H1 (cell line): ENCODE results near the gene CDH11. TPM values are rescaled to one million over a fixed set of nuclear protein-coding genes. Genes with fewer than 3 reads are reported as not detected.

Source experiments
- CTCF ChIA-PET: fragments of 300-600 bp; sonication (Branson Sonifier 250); formaldehyde crosslinking; loops from one replicate; lab custom pipeline; 2021; ENCODE audit not compliant: partially characterized antibody; lab: Charles Lee
- POLR2A ChIA-PET: fragments of 300-600 bp; sonication (Branson Sonifier 250); formaldehyde crosslinking; loops from one replicate; lab custom pipeline; 2021; ENCODE audit warnings: inconsistent platforms; ENCODE audit not compliant: partially characterized antibody; lab: Charles Lee
- DNase-seq, 2 experiments: peaks; one replicate each; pipeline versions ENCODE4 v3.0.0 to v3.0.0-alpha.2; 2010 to 2022; ENCODE audit warnings: low spot score in 2 of 2, low read depth in 1 of 2, mixed read lengths in 1 of 2
- FAIRE-seq: peaks from 2 replicates; lab custom pipeline; 2011; peaks lifted over from hg19 to GRCh38; lab: Jason Lieb, UNC
- H2AFZ ChIP-seq: 2 replicates; pipeline ENCODE4 v1.8.1; 2012; ENCODE audit warnings: low read length, inconsistent platforms
- H2AK5ac ChIP-seq: 2 replicates; pipeline ENCODE4 v1.6.1; 2013; ENCODE audit warnings: low read depth, low read length
- H2BK120ac ChIP-seq: replicated peaks from 2 replicates; pipeline ENCODE3; 2013; ENCODE audit warnings: low read depth, low read length, inconsistent platforms
- H2BK12ac ChIP-seq: 2 replicates; pipeline ENCODE4 v1.6.1; 2013; ENCODE audit warnings: low read depth, low read length
- H2BK15ac ChIP-seq: 2 replicates; pipeline ENCODE4 v1.6.1; 2013; ENCODE audit warnings: low read length
- H2BK20ac ChIP-seq: 2 replicates; pipeline ENCODE4 v1.6.1; 2013; ENCODE audit warnings: low read length
- H2BK5ac ChIP-seq: 2 replicates; pipeline ENCODE4 v1.6.1; 2013; ENCODE audit warnings: low read depth, low read length
- H3K14ac ChIP-seq: 2 replicates; pipeline ENCODE4 v1.6.1; 2013; ENCODE audit warnings: inconsistent platforms; ENCODE audit not compliant: insufficient read length
- H3K18ac ChIP-seq: 2 replicates; pipeline ENCODE4 v1.6.1; 2013; ENCODE audit warnings: low read length; ENCODE audit errors: extremely low read depth
- H3K23ac ChIP-seq: 2 replicates; pipeline ENCODE4 v1.6.1; 2013; ENCODE audit warnings: inconsistent platforms; ENCODE audit not compliant: insufficient read length
- H3K23me2 ChIP-seq: 2 replicates; pipeline ENCODE4 v1.6.1; 2013; ENCODE audit warnings: low read depth, low read length
- H3K27ac ChIP-seq: 2 replicates; pipeline ENCODE4 v1.6.1; 2011; ENCODE audit warnings: low read depth, low read length, inconsistent platforms
- H3K27me3 ChIP-seq, 4 experiments: replicated peaks in 1 of 4; 1 replicate in 1 of 4; 2 replicates in 3 of 4; pipeline versions ENCODE4 v1.6.1 to v1.8.1; 2011 to 2013; ENCODE audit warnings: low read length in 3 of 4, mild to moderate bottlenecking in 3 of 4, inconsistent platforms in 2 of 4, mixed read lengths in 2 of 4, moderate library complexity in 1 of 4; ENCODE audit not compliant: control insufficient read depth in 3 of 4, insufficient read depth in 3 of 4; ENCODE audit errors: extremely low read depth in 1 of 4
- H3K36me3 ChIP-seq, 4 experiments: 2 replicates each; pipeline versions ENCODE4 v1.6.1 to v1.8.1; 2011 to 2013; ENCODE audit warnings: mild to moderate bottlenecking in 4 of 4, low read length in 3 of 4, moderate library complexity in 2 of 4, control low read depth in 1 of 4, inconsistent platforms in 1 of 4; ENCODE audit not compliant: insufficient read depth in 4 of 4, control insufficient read depth in 2 of 4
- H3K4ac ChIP-seq: replicated peaks from 2 replicates; pipeline ENCODE3; 2013; ENCODE audit warnings: low read length, low read depth, mixed read lengths, inconsistent platforms; ENCODE audit not compliant: insufficient read length
- H3K4me1 ChIP-seq, 4 experiments: replicated peaks in 1 of 4; 1 replicate in 1 of 4; 2 replicates in 3 of 4; pipeline versions ENCODE4 v1.6.1 to v1.8.1; 2011 to 2013; ENCODE audit warnings: low read length in 3 of 4, inconsistent platforms in 2 of 4, mixed read lengths in 1 of 4; ENCODE audit not compliant: insufficient read depth in 4 of 4, control insufficient read depth in 3 of 4
- H3K4me2 ChIP-seq, 2 experiments: 2 replicates each; pipeline versions ENCODE4 v1.6.1 to v1.8.1; 2011 to 2013; ENCODE audit warnings: low read depth in 2 of 2, low read length in 2 of 2, control low read depth in 1 of 2, inconsistent platforms in 1 of 2, mild to moderate bottlenecking in 1 of 2; ENCODE audit not compliant: insufficient read depth in 1 of 2
- H3K4me3 ChIP-seq, 4 experiments: fragments of 200-600, 300-600 bp in 1 of 4; sonication (generic), shearing (Covaris generic), sonication (Bioruptor Twin) in 1 of 4; 2 replicates each; pipeline versions ENCODE4 v1.5.1 to v1.8.1; 2011 to 2016; ENCODE audit warnings: low read length in 4 of 4, low read depth in 3 of 4, control low read depth in 2 of 4, inconsistent platforms in 2 of 4, mild to moderate bottlenecking in 2 of 4, mixed read lengths in 1 of 4, moderate library complexity in 1 of 4; ENCODE audit not compliant: insufficient read depth in 2 of 4; ENCODE audit errors: extremely low read depth in 1 of 4
- H3K56ac ChIP-seq: replicated peaks from 2 replicates; pipeline ENCODE3; 2013; ENCODE audit warnings: low read depth, mild to moderate bottlenecking, mixed read lengths, low read length, inconsistent platforms; ENCODE audit not compliant: insufficient read length
- H3K79me1 ChIP-seq: 2 replicates; pipeline ENCODE4 v1.6.1; 2013; ENCODE audit warnings: low read depth, low read length, control low read depth
- H3K79me2 ChIP-seq, 2 experiments: 2 replicates each; pipeline versions ENCODE4 v1.6.1 to v1.8.1; 2012 to 2013; ENCODE audit warnings: low read length in 2 of 2, mild to moderate bottlenecking in 2 of 2, inconsistent platforms in 1 of 2; ENCODE audit not compliant: insufficient read depth in 2 of 2, control insufficient read depth in 1 of 2
- H3K9ac ChIP-seq, 4 experiments: replicated peaks in 1 of 4; 1 replicate in 1 of 4; 2 replicates in 3 of 4; pipeline versions ENCODE4 v1.6.1 to v1.8.1; 2011 to 2013; ENCODE audit warnings: low read depth in 3 of 4, low read length in 3 of 4, control low read depth in 2 of 4, mild to moderate bottlenecking in 2 of 4, moderate library complexity in 2 of 4, inconsistent platforms in 1 of 4; ENCODE audit errors: extremely low read depth in 1 of 4
- H3K9me3 ChIP-seq, 2 experiments: 2 replicates each; pipeline versions ENCODE4 v1.6.1 to v1.8.1; 2012 to 2013; ENCODE audit warnings: mild to moderate bottlenecking in 2 of 2, moderate library complexity in 2 of 2, control low read depth in 1 of 2, inconsistent platforms in 1 of 2, low read depth in 1 of 2, low read length in 1 of 2, mixed read lengths in 1 of 2; ENCODE audit not compliant: insufficient read depth in 2 of 2
- H4K20me1 ChIP-seq, 2 experiments: replicated peaks in 1 of 2; 2 replicates each; pipeline versions ENCODE3 to v1.8.1; 2011 to 2013; ENCODE audit warnings: inconsistent platforms in 2 of 2, low read length in 2 of 2, mild to moderate bottlenecking in 1 of 2; ENCODE audit not compliant: insufficient read depth in 2 of 2, control insufficient read depth in 1 of 2
- H4K5ac ChIP-seq: 2 replicates; pipeline ENCODE4 v1.6.1; 2013; ENCODE audit warnings: low read length, low read depth, mixed read lengths, inconsistent platforms; ENCODE audit not compliant: insufficient read length
- H4K8ac ChIP-seq: 2 replicates; pipeline ENCODE4 v1.8.0; 2013; ENCODE audit warnings: mild to moderate bottlenecking, moderate library complexity, low read length, inconsistent platforms; ENCODE audit not compliant: insufficient read depth; ENCODE audit errors: extremely low read depth
- H4K91ac ChIP-seq: replicated peaks from 2 replicates; pipeline ENCODE3; 2013; ENCODE audit warnings: low read length, mixed read lengths, inconsistent platforms; ENCODE audit not compliant: insufficient read length
- ATF2 ChIP-seq: IDR thresholded peaks from 2 replicates; pipeline ENCODE4 v1.6.1; 2012; ENCODE audit warnings: low read length, inconsistent platforms
- CHD2 ChIP-seq: IDR thresholded peaks from 2 replicates; pipeline ENCODE4 v1.6.1; 2012; ENCODE audit warnings: low read length, improper control_type of control experiment
- HDAC2 ChIP-seq, 2 experiments: fragments of 300-600 bp in 1 of 2; sonication (generic) in 1 of 2; IDR thresholded peaks; 2 replicates each; pipeline ENCODE4 v1.6.1; 2011 to 2012; ENCODE audit warnings: low read depth in 2 of 2, low read length in 2 of 2, mild to moderate bottlenecking in 2 of 2, moderate library complexity in 2 of 2, borderline replicate concordance in 1 of 2, inconsistent platforms in 1 of 2
- KDM1A ChIP-seq: fragments of 200-600, 300-600 bp; sonication (generic); IDR thresholded peaks from 2 replicates; pipeline ENCODE4 v1.7.1; 2016; ENCODE audit warnings: mild to moderate bottlenecking, low read length, borderline replicate concordance
- NANOG ChIP-seq: IDR thresholded peaks from 2 replicates; pipeline ENCODE4 v1.6.1; 2011; ENCODE audit warnings: low read length, low read depth, mild to moderate bottlenecking, inconsistent platforms; ENCODE audit not compliant: insufficient read depth, poor library complexity, severe bottlenecking
- RAD21 ChIP-seq, 2 experiments: IDR thresholded peaks in 1 of 2; conservative IDR thresholded peaks in 1 of 2; 2 replicates each; pipeline ENCODE4 v1.6.1; 2011; ENCODE audit warnings: low read depth in 2 of 2, low read length in 2 of 2, improper control_type of control experiment in 1 of 2, inconsistent platforms in 1 of 2, mild to moderate bottlenecking in 1 of 2, moderate library complexity in 1 of 2
- RNF2 ChIP-seq: fragments of 200-900, 300-1000 bp; sonication (generic); IDR thresholded peaks from 2 replicates; pipeline ENCODE4 v1.7.1; 2016; ENCODE audit warnings: borderline replicate concordance, low read depth, mild to moderate bottlenecking, antibody characterized with exemption, low read length; ENCODE audit not compliant: poor library complexity, severe bottlenecking; ENCODE audit errors: missing control alignments
- SIRT6 ChIP-seq: IDR thresholded peaks from one replicate; pipeline ENCODE4 v1.7.1; 2012; ENCODE audit warnings: low read length, inconsistent platforms
- SIX5 ChIP-seq: IDR thresholded peaks from 2 replicates; pipeline ENCODE4 v1.6.1; 2011; ENCODE audit warnings: mild to moderate bottlenecking, low read depth, low read length
- SP2 ChIP-seq: IDR thresholded peaks from 2 replicates; pipeline ENCODE4 v1.6.1; 2012; ENCODE audit warnings: mild to moderate bottlenecking, low read length, inconsistent platforms
- SUZ12 ChIP-seq: fragments of 200-600 bp; sonication (generic); IDR thresholded peaks from 2 replicates; pipeline ENCODE4 v1.6.1; 2012; ENCODE audit warnings: mild to moderate bottlenecking, inconsistent platforms, low read length, moderate library complexity, mixed read lengths
- TBP ChIP-seq: IDR thresholded peaks from 2 replicates; pipeline ENCODE4 v1.6.1; 2011; ENCODE audit warnings: low read depth, low read length, improper control_type of control experiment
- WGBS, 2 experiments: shearing (Covaris generic) in 1 of 2; methylation state at CpG; one replicate each; pipeline versions ENCODE4 v1.1.6 to v1.1.7; 2013 to 2015; ENCODE audit warnings: low lambda C conversion rate in 2 of 2, mixed read lengths in 2 of 2, inconsistent platforms in 1 of 2, low coverage in 1 of 2, missing lambda C conversion rate in 1 of 2; ENCODE audit not compliant: insufficient replicate concordance in 2 of 2, insufficient coverage in 1 of 2, insufficient read length in 1 of 2; ENCODE audit errors: extremely low coverage in 1 of 2, missing lambda C conversion rate in 1 of 2; 5-methylcytosine and 5-hydroxymethylcytosine counted together
- polyA plus RNA-seq, 7 experiments: library from polyadenylated mRNA; depleted of rRNA in 3 of 7; stranded (reverse) in 5 of 7; unstranded in 2 of 7; fragments of >200 nt in 5 of 7; fragments of 200-250 nt in 2 of 7; gene quantifications; 1 replicate in 5 of 7; 2 replicates in 1 of 7; 4 replicates in 1 of 7; pipeline versions ENCODE4 v1.2.1 to v1.2.3, GENCODE V29; 2011 to 2013; ENCODE audit warnings: missing spikeins in 2 of 7, mixed read lengths in 2 of 7
- total RNA-seq: library from RNA; stranded (reverse); fragmentation: NEBNext Ultra II Directional; extraction: Animal tissue kit (Norgen Biotek cat#: 25700); gene quantifications from 2 replicates; pipeline ENCODE4 v1.2.1, GENCODE V29; 2021

The CDH11 gene
- total and polyA plus RNA-seq, 2 of the 8 experiments (the other 6 are each of a cell fraction or from before 2014, with no cell fraction given), result 3.3 to 8.4 TPM

DNA sequence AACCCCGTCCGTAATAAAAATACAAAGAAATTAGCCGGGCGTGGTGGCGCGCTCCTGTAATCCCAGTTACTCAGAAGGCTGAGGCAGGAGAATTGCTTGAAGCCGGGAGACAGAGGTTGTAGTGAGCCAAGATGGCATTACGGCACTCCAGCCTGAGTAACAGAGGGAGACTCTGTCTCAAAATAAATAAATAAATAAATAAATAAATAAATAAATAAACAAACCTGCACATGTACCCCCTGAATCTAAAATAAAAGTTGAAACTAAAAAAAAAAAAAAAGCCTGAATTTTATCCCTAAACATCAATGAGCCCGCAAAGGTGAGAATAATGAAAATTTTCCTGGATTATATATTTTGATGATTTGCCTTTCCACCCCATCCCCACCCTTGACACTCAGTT, 124.7 kb downstream of the CDH11 start:
- Histone ChIP-seq H3K79me2 (no peaks in the 10 kb centered on the region), H3K36me3 (no peaks in the 10 kb centered on the region)
- WGBS, 2 experiments, result 95% methylated on average over 9 of the region's 9 CpGs; no CpG with 5 or more reads in 1 of the 2 experiments
- no peak for TF ChIP-seq KDM1A
- no peak for TF ChIP-seq TBP
- no peak for TF ChIP-seq RAD21 (IDR thresholded peaks at IDR 0.05 in 1 of 2, conservative IDR thresholded peaks at IDR 0.05 in 1 of 2; ENCODE audit: low read depth in 2 of 2, low read length in 2 of 2)
- no peak for TF ChIP-seq RNF2
- TF ChIP-seq SIRT6, result no peak
- no peak for TF ChIP-seq CHD2
- no peak for TF ChIP-seq SUZ12
- no peak for TF ChIP-seq HDAC2 (IDR thresholded peaks at IDR 0.05; ENCODE audit: borderline replicate concordance in 1 of 2, low read depth in 2 of 2, low read length in 2 of 2)
- TF ChIP-seq SIX5, result no peak
- no peak for TF ChIP-seq SP2
- no peak for TF ChIP-seq NANOG
- TF ChIP-seq ATF2, result no peak

More for the DNA sequence above, 124.7 kb downstream of the CDH11 start:
- Histone ChIP-seq H2BK20ac (no peak overlapping the region), H2BK12ac (no peak overlapping the region), H3K9ac (no peak overlapping the region), H2BK5ac (no peak overlapping the region), H3K27ac (no peak overlapping the region), H3K18ac (no peak overlapping the region), H2BK120ac (no peak overlapping the region), H3K9me3 (no peaks in the 10 kb centered on the region), H3K4ac (no peak overlapping the region), H3K4me2 (no peak overlapping the region), H4K20me1 (no peaks in the 10 kb centered on the region), H4K5ac (no peak overlapping the region), H3K27me3 (no peaks in the 10 kb centered on the region), H3K14ac (no peak overlapping the region), H3K56ac (no peak overlapping the region), H3K4me1 (peaks cover 0 to 3% (median 0%) of the 10 kb centered on the region in 4 experiments; a peak in 2 of 7 replicates), H2BK15ac (no peak overlapping the region), H4K91ac (no peak overlapping the region), H2AFZ (no peak overlapping the region), H2AK5ac (no peak overlapping the region), H3K23me2 (no peaks in the 10 kb centered on the region; the same call in 1 of the 2 replicates), H3K23ac (no peak overlapping the region), H4K8ac (no peak overlapping the region), H3K79me1 (no peaks in the 10 kb centered on the region), H3K4me3 (no peak overlapping the region)
- ChIA-PET POLR2A (no interaction called here), CTCF (interaction anchor here (0.6 kb wide), 1 partner anchor 70 kb away, joined by 3 read pairs; no protein-coding TSS in a partner anchor)
- FAIRE-seq (no peak), DNase-seq (no peak)
